ENCODE data around the gene HABP4. TPM values are rescaled to one million over a fixed set of nuclear protein-coding genes. Genes with fewer than 3 reads are reported as not detected.

HABP4 gene
- total RNA-seq, 1 donor from 2014 or later, result 13.9 TPM

DNA sequence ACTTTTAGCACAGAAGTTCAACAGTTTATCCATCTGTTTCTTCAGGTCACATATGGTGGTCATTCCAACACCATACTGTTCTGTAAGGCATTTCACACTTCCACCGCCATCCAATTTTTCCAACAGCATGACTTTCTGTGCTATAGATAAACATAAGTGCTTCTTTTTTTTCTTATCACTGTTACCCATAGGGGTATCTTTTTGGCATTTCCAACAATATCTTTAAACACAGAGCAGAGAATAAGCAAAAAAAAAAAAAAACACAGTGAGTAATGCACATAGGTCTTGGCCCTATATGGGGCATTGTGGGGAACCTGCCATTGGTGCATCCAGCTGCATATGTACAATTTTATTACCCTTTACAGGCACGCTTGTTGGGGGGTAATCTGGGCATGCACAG lies 19.6 kb upstream of the HABP4 start:
- no peak for FAIRE-seq
- no peak for DNase-seq (ENCODE audit: low spot score in 2 of 2)

- FAIRE-seq (no peak), DNase-seq (ENCODE audit: low spot score in 2 of 2) (no peak)
Observed at GRCh38 chr9:96435345-96435744, 14.6 kb upstream of the HABP4 start.

DNA sequence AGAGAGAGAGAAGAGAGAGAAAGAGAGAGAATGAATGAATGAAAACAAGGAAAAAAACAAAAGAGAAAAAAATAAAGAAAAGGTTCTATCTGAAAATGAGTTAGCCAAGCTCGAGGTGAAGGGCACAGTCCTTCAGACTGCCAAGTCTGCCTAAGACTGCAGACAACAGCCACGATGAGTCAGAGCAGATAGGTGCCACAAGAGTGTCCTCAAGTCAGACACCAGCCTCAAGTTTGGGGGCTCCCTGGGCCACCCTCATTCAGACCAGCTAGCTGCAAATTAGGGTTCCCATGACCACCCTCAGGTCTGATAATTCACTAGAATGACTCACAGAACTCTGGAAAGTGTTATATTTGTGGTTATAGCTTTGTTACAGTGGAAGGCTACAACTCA lies 13.9 kb upstream of the HABP4 start:
- no peak for DNase-seq (ENCODE audit: low spot score in 2 of 2)
- no peak for FAIRE-seq

- FAIRE-seq, result no peak
- no peak for DNase-seq (ENCODE audit: low spot score in 2 of 2)
Observed at GRCh38 chr9:96436456-96437126, 13.4 kb upstream of the HABP4 start.

DNA sequence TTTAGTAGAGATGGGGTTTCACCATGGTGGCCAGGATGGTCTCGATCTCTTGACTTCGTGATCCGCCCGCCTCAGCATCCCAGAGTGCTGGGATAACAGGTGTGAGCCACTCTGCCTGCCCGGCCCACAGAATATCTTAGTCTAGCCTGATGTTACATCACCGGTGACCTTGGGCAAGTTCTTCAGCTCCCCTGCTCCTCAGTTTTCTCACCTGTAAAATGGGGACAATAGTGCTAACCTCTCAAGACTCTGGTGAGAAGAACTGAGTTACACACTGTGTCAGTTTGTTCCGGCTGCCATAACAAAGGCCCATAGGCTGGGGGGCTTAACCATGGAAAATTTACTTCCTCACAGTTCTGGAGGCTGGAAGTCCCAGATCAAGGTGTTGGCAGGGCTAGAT lies 12.5 kb upstream of the HABP4 start:
- DNase-seq (ENCODE audit: low spot score in 2 of 2) (no peak), FAIRE-seq (no peak)

DNA sequence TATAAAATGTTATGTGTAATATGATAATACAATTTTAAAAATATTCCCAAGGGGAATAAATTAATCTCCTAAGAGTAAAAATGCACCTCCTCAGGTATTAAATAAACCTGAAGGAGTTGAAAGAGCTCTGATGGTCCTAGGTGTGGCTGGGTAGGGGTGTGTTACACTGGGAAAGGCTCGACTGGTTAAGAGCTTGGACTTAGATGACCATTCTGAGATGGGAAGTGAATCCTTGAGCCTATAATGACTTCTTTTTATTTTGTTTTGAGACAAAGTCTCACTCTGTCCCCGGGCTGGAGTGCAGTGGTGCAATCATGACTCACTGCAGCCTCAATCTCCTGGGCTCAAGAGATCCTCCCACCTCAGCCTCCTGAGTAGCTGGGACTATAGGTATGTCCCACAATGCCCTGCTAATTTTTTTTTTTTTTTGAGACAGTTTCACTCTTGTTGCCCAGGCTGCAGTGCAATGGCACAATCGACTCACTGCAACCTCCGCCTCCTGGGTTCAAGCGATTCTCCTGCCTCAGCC lies 9.2 kb upstream of the HABP4 start:
- FAIRE-seq, result no peak

GRCh38 chr9:96441798-96442445 lies 8.0 kb upstream of the HABP4 start:
- FAIRE-seq (no peak), DNase-seq (ENCODE audit: low spot score in 2 of 2) (no peak)

More for the DNA sequence above, 9.2 kb upstream of the HABP4 start:
- DNase-seq (ENCODE audit: low spot score in 2 of 2), result no peak

DNA sequence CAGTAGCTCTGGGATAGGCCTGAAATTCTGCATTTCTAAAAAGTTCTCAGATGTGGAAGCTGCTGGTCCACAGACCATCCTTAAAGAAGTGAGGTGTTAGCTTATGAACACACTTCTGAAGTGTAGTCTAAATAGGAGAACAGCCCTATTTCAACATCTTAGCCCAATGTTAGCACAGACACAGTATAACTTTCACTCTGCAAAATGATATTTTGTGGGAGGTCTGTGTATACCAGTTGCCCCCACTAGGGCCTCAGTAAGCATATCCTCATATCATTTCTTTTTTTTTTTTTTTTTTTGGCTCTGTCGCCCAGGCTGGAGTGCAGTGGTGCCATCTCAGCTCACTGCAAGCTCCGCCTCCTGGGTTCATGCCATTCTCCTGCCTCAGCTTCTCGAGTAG lies 7.5 kb upstream of the HABP4 start:
- DNase-seq (ENCODE audit: low spot score in 2 of 2) (no peak), FAIRE-seq (no peak)

DNA sequence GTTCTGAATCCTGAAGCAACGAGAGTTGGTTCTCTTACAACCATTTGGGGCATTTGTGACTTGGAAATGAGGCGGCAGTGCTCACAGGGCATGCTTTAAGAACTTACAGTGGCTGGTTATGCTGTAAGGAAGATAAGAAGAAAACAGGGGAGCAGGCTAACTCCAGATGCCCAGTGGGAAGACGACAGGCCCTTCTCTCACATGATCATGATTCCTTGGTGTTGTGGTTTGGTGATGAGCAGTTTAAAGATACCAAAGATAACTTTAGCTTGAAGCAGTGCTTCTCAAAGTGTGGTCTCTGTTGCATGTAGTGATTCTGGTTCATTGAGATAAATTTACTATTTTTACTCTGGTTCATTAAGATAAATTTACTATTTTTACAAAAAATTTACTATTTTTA lies 2.6 kb upstream of the HABP4 start:
- no peak for DNase-seq (ENCODE audit: low spot score in 2 of 2)

GRCh38 chr9:96448546-96449170 lies 1.3 kb upstream of the HABP4 start:
- no peak for FAIRE-seq
- no peak for DNase-seq (ENCODE audit: low spot score in 2 of 2)

More for the DNA sequence above, 2.6 kb upstream of the HABP4 start:
- no peak for FAIRE-seq

DNA sequence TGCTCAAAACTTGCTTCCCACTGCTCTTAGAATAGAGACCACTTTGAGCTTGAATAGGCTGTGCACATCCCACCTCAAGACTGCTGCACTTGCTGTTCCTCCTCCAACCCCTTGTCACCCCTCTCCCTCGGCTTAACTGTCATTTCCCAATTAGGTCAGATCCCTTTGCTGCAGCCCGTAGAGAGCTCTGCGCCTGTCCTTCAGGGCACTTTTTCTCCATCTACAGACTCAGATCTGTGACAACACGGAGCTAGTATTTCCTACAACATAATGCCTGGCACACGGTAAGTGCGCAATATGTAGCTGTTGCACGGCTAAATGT lies 485 bp upstream of the HABP4 start:
- no peak for FAIRE-seq
- DNase-seq (ENCODE audit: low spot score in 2 of 2), result no peak

GRCh38 chr9:96450613-96451528 lies 902 bp downstream of the HABP4 start:
- FAIRE-seq, result no peak
- DNase-seq (ENCODE audit: low spot score in 2 of 2), result peak; percentile 30 to 33

DNA sequence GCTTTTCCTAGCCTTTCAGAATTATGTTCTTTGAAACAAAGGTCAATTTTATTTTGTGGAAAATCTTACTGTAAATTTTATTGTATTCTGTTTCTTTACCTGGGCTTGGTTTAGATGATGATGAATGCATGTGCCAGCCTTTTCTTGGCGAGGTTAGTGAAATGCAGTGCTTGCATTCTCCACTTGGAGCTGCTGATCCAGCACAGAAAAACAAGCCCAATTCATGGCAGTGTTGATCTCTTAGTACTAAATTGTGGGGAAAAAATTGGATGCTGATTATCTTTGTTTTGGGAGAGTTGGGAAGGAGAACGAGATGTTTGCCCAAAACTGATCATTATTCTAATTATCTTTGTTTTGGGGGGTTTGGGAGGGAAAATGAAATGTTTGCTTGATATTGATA lies 3.7 kb downstream of the HABP4 start:
- DNase-seq (ENCODE audit: low spot score in 2 of 2) (peak; percentile 50 to 55), FAIRE-seq (no peak)

DNA sequence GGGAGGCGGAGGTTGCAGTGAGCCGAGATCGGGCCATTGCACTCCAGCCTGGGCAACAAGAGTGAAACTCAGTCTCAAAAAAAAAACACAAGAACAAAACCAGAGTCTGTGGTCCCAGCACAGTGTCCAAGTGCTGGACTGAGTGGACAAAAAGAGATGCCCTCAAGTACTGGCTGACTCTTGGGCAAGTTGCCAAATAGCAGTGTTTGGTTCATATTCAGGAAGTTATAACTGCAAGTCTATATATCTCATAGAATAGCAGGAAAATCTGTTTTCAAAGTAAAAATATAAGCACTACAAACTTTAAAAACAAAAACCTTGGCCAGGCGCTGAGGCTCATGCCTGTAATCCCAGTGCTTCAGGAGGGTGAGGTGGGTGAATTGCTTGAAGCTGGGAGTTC lies 7.3 kb downstream of the HABP4 start:
- FAIRE-seq (no peak), DNase-seq (ENCODE audit: low spot score in 2 of 2) (no peak)

DNA sequence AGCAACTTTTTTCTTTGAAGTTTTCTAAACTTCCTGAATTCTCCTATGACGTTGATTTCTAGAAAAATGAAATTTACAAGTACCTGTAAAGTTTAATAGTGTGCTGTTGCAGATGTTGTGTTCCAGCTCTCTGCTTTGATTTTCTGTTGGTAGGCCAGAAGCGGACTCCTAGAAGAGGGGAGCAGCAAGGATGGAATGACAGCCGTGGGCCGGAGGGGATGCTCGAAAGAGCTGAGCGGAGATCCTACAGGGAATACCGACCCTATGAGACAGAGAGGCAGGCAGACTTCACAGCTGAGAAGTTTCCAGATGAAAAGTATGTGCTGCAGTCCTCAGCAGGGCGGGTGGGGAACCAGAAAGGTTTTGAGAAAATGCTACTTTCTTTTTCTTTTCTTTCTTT lies 8.3 kb downstream of the HABP4 start:
- DNase-seq (ENCODE audit: low spot score in 2 of 2), result no peak
- no peak for FAIRE-seq

GRCh38 chr9:96459268-96460007 lies 9.5 kb downstream of the HABP4 start:
- DNase-seq (ENCODE audit: low spot score in 2 of 2) (no peak), FAIRE-seq (no peak)

DNA sequence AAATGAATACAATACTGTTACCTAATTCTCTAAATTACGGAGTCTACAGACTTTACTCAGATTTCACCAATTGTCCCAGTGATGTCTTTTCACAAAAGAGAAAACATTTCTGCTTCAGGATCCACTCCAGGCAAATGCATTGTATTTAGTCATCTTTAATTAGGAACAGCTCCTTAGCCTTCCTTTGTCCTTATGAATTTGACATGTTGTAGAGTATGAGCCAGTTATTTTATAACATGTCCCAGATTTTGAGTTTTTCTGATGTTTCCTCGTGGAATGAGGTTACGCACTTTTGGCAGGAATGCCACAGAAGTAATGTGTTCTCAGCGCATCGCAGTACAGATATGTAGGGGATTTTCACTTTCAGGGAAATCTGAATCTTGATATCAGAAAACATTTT lies 10.5 kb downstream of the HABP4 start:
- FAIRE-seq (no peak), DNase-seq (ENCODE audit: low spot score in 2 of 2) (no peak)

- FAIRE-seq (no peak), DNase-seq (ENCODE audit: low spot score in 2 of 2) (no peak)
Observed at GRCh38 chr9:96460882-96461281, 10.9 kb downstream of the HABP4 start.

DNA sequence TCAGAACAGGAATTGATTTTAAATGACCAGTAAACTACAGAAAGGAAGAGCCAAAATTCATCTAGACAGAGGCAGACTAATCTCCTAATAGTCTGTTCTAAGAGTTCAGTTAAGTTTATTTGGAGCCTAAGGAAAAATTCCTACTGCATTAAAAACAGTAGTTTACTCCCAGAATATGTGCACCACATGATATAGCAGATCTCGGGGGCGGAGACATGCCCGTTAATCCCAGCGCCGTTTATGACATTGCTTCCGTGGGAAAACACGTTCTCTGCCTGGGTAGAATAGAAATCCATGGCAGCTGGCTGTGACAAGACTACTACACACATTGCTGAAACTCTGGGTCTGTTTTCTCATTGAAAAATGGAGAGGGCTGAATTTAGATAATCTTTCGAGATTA lies 11.4 kb downstream of the HABP4 start:
- FAIRE-seq (no peak), DNase-seq (ENCODE audit: low spot score in 2 of 2) (no peak)

DNA sequence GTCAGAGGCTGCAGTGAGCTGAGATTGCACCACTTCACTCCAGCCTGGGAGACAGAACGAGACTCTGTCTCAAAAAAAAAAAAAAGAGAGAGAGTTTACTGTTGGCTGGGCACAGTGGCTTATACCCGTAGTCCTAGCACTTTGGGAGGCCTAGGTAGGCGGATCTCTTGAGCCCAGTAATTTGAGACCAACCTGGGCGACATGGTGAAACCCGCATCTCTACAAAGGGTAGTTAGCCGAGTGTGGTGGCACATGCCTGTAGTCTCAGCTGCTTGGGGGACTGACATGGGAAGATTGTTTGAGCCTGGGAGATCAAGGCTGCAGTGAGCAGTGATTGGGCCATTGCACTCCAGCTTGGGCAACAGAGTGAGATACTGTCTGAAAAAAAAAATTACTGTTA lies 12.6 kb downstream of the HABP4 start:
- no peak for FAIRE-seq
- no peak for DNase-seq (ENCODE audit: low spot score in 2 of 2)

Data from frontal cortex (tissue), 4 donors.